Gastroesophageal sphincter (tissue), 4 donors: ENCODE measurements around the gene TPPP. TPM values are rescaled to one million over a fixed set of nuclear protein-coding genes. Genes with fewer than 3 reads are reported as not detected.

Experiments used
- ATAC-seq: fragments of 150-250 bp; one replicate; pipeline ENCODE4 v1.9.1; 2016; ENCODE audit warnings: mild to moderate bottlenecking, moderate library complexity
- H3K27ac ChIP-seq, 4 donors: fragments of 200-600 bp; sonication (generic) in 3 of 4; 1 replicate in 3 of 4; 2 replicates in 1 of 4; pipeline ENCODE4 v1.5.1; 2016 to 2019
- H3K27me3 ChIP-seq: fragments of 200-600 bp; sonication (generic); one replicate; pipeline ENCODE4 v1.5.1; 2019
- H3K36me3 ChIP-seq, 2 donors: fragments of 200-600 bp; sonication (generic); one replicate each; pipeline ENCODE4 v1.5.1; 2019; ENCODE audit warnings: control low read depth in 1 of 2
- H3K4me1 ChIP-seq, 3 donors: fragments of 200-600 bp; sonication (generic); 1 replicate in 2 of 3; 2 replicates in 1 of 3; pipeline ENCODE4 v1.5.1; 2016 to 2019; ENCODE audit warnings: control low read depth in 2 of 3
- H3K4me3 ChIP-seq, 2 donors: fragments of 200-600 bp; sonication (generic); one replicate each; pipeline ENCODE4 v1.5.1; 2019; ENCODE audit warnings: mild to moderate bottlenecking in 1 of 2, moderate library complexity in 1 of 2
- H3K9me3 ChIP-seq, 3 donors: fragments of 200-600 bp; sonication (generic); one replicate each; pipeline ENCODE4 v1.5.1; 2017 to 2019; ENCODE audit warnings: control low read depth in 2 of 3
- EP300 ChIP-seq: sonication (generic); formaldehyde crosslinking; IDR thresholded peaks from one replicate; pipeline ENCODE4 v1.6.1; 2017; ENCODE audit warnings: antibody characterized with exemption, mild to moderate bottlenecking
- POLR2A ChIP-seq, 2 donors: fragments of 450-650 bp; IDR thresholded peaks; one replicate each; pipeline ENCODE4 v1.6.1; 2017; ENCODE audit warnings: antibody characterized with exemption in 2 of 2, mild to moderate bottlenecking in 2 of 2, moderate library complexity in 1 of 2
- POLR2AphosphoS5 ChIP-seq: sonication (generic); formaldehyde crosslinking; IDR thresholded peaks from one replicate; pipeline ENCODE4 v1.6.1; 2017; ENCODE audit warnings: antibody characterized with exemption
- WGBS, 2 donors: methylation state at CpG; one replicate each; pipeline ENCODE4 v1.1.5; 2018; ENCODE audit warnings: low coverage in 1 of 2; 5-methylcytosine and 5-hydroxymethylcytosine counted together
- total RNA-seq, 4 donors: library from RNA; depleted of rRNA; stranded (reverse); fragments of >200 nt; gene quantifications; one replicate each; pipeline ENCODE4 v1.1.0, GENCODE V29; 2016
- TF ChIP-seq, protein P1 (sequence below), 4 experiments: fragments of 200-600 bp in 2 of 4; fragments of 450-650 bp in 2 of 4; sonication (generic) in 1 of 4; IDR thresholded peaks; one replicate each; pipeline ENCODE4 v1.5.1; 2017 to 2019; ENCODE audit warnings: antibody characterized with exemption in 4 of 4, mild to moderate bottlenecking in 2 of 4, moderate library complexity in 2 of 4

TPPP gene
- total RNA-seq, 4 donors from 2014 or later = 13.3 to 42.8 (median 32.0) TPM

- TF ChIP-seq EP300 (no peak), POLR2AphosphoS5 (no peak), POLR2A (IDR thresholded peaks at IDR 0.05) (no peak)
- TF ChIP-seq, protein P1, sequence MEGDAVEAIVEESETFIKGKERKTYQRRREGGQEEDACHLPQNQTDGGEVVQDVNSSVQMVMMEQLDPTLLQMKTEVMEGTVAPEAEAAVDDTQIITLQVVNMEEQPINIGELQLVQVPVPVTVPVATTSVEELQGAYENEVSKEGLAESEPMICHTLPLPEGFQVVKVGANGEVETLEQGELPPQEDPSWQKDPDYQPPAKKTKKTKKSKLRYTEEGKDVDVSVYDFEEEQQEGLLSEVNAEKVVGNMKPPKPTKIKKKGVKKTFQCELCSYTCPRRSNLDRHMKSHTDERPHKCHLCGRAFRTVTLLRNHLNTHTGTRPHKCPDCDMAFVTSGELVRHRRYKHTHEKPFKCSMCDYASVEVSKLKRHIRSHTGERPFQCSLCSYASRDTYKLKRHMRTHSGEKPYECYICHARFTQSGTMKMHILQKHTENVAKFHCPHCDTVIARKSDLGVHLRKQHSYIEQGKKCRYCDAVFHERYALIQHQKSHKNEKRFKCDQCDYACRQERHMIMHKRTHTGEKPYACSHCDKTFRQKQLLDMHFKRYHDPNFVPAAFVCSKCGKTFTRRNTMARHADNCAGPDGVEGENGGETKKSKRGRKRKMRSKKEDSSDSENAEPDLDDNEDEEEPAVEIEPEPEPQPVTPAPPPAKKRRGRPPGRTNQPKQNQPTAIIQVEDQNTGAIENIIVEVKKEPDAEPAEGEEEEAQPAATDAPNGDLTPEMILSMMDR (IDR thresholded peaks at IDR 0.05) = no peak
- Histone ChIP-seq H3K36me3 (peaks cover 0 to 77% of the 10 kb centered on the region in 2 donors), H3K9me3 (peaks cover 0 to 5% (median 0%) of the 10 kb centered on the region in 3 donors), H3K27ac (no peak overlapping the region), H3K27me3 (no peaks in the 10 kb centered on the region), H3K4me1 (no peaks in the 10 kb centered on the region), H3K4me3 (no peak overlapping the region)
- no peak for ATAC-seq
- WGBS, 2 donors = 90% methylated on average over 4 of the region's 20 CpGs; no CpG with 5 or more reads in 1 of the 2 donors
These were observed 53.5 kb downstream of the TPPP start for GRCh38 chr5:639584-640213.

DNA sequence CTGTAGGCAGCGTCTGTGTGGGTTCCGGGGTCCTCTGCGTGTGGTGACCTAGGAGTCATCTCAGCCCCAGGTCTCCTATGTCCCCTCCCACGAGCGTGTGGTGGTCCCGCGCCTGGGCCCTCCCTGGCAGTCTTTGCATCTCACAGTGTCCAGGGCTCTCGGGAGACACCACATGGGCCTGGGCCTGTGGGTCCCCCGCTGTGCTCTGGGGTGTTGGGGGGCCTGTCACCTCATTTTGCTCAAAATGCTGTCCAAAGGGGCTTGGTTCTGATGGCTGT lies 54.0 kb downstream of the TPPP start:
- H3K27ac ChIP-seq = no peak overlapping the region
- H3K4me1 ChIP-seq = no peaks in the 10 kb centered on the region
- H3K27me3 ChIP-seq = no peaks in the 10 kb centered on the region
- ATAC-seq = no peak
- WGBS, 2 donors = no CpG with 5 or more reads among the region's 9 CpGs
- peaks cover 0 to 82% of the 10 kb centered on the region in 2 donors for H3K36me3 ChIP-seq
- no peak for TF ChIP-seq POLR2A (IDR thresholded peaks at IDR 0.05)
- TF ChIP-seq, protein P1 (IDR thresholded peaks at IDR 0.05) = no peak
- TF ChIP-seq EP300 = no peak
- TF ChIP-seq POLR2AphosphoS5 = no peak
- peaks cover 0 to 5% (median 0%) of the 10 kb centered on the region in 3 donors for H3K9me3 ChIP-seq
- no peak overlapping the region for H3K4me3 ChIP-seq

- Histone ChIP-seq H3K27me3 (no peaks in the 10 kb centered on the region), H3K27ac (no peak overlapping the region), H3K36me3 (peaks cover 0 to 88% of the 10 kb centered on the region in 2 donors), H3K4me3 (no peak overlapping the region), H3K4me1 (no peaks in the 10 kb centered on the region), H3K9me3 (peaks cover 0 to 5% (median 0%) of the 10 kb centered on the region in 3 donors)
- no peak for ATAC-seq
- TF ChIP-seq EP300 (no peak), POLR2AphosphoS5 (no peak), POLR2A (IDR thresholded peaks at IDR 0.05) (no peak)
- TF ChIP-seq, protein P1 (IDR thresholded peaks at IDR 0.05) = no peak
- 86% methylated on average over 2 of the region's 29 CpGs; no CpG with 5 or more reads in 1 of the 2 donors for WGBS, 2 donors
These were observed 54.5 kb downstream of the TPPP start for GRCh38 chr5:638501-639252.

GRCh38 chr5:637581-638450 lies 55.3 kb downstream of the TPPP start:
- Histone ChIP-seq H3K27me3 (no peaks in the 10 kb centered on the region), H3K4me3 (no peak overlapping the region), H3K9me3 (peaks cover 0 to 5% (median 0%) of the 10 kb centered on the region in 3 donors), H3K27ac (no peak overlapping the region), H3K36me3 (peaks cover 0 to 90% of the 10 kb centered on the region in 2 donors), H3K4me1 (no peaks in the 10 kb centered on the region)
- WGBS, 2 donors = 80 to 87% methylated on average over 1 to 16 of the region's 42 CpGs
- no peak for ATAC-seq
- TF ChIP-seq POLR2AphosphoS5 (no peak), POLR2A (IDR thresholded peaks at IDR 0.05) (no peak), EP300 (no peak)
- TF ChIP-seq, protein P1 (IDR thresholded peaks at IDR 0.05) = no peak
